ENCODE data around the gene SLC6A4.
"Not testable (repeated sequence)": the region's sequence is repeated elsewhere in the genome, so short reads cannot be mapped to it uniquely, and the experiment has no call there.

SLC6A4 gene

GRCh38 chr17:30234296-30234695 is 1.2 kb downstream of the SLC6A4 start:
- H3K27ac ChIP-seq: no peak overlapping the region
- TF ChIP-seq CTCF (conservative IDR thresholded peaks at IDR 0.05) (no peak), ZFX (IDR thresholded peaks at IDR 0.05) (no peak)

- no peak for TF ChIP-seq CTCF (conservative IDR thresholded peaks at IDR 0.05)
- no peak for TF ChIP-seq ZFX (IDR thresholded peaks at IDR 0.05)
- H3K27ac ChIP-seq: no peak overlapping the region
These were observed 2.6 kb downstream of the SLC6A4 start for GRCh38 chr17:30232824-30233427.

- H3K27ac ChIP-seq: no peak overlapping the region
- TF ChIP-seq CTCF (conservative IDR thresholded peaks at IDR 0.05) (no peak), ZFX (IDR thresholded peaks at IDR 0.05) (no peak)
These were observed 3.3 kb downstream of the SLC6A4 start for GRCh38 chr17:30232015-30232823.

- H3K27ac ChIP-seq: no peak overlapping the region
- no peak for TF ChIP-seq CTCF (conservative IDR thresholded peaks at IDR 0.05)
- no peak for TF ChIP-seq ZFX (IDR thresholded peaks at IDR 0.05)
These were observed 4.8 kb downstream of the SLC6A4 start for GRCh38 chr17:30230596-30231125.

- H3K27ac ChIP-seq: not testable (repeated sequence)
These were observed 5.5 kb downstream of the SLC6A4 start for GRCh38 chr17:30230009-30230408.

- no peak overlapping the region for H3K27ac ChIP-seq
- TF ChIP-seq CTCF (conservative IDR thresholded peaks at IDR 0.05): no peak
These were observed 6.5 kb downstream of the SLC6A4 start for GRCh38 chr17:30229012-30229411.

- H3K27ac ChIP-seq: no peak overlapping the region
- TF ChIP-seq CTCF (conservative IDR thresholded peaks at IDR 0.05) (no peak), ZFX (IDR thresholded peaks at IDR 0.05) (no peak)
These were observed 7.5 kb downstream of the SLC6A4 start for GRCh38 chr17:30228011-30228410.

Measured in C4-2B (cell line).